ENCODE measurements around the gene LRRC34. TPM values are rescaled to one million over a fixed set of nuclear protein-coding genes. Genes with fewer than 3 reads are reported as not detected.

LRRC34 gene
- total RNA-seq, 1 donor from 2014 or later, result 2.8 TPM

GRCh38 chr3:169836078-169836941 is 23.6 kb upstream of the LRRC34 start:
- H3K27me3 Mint-ChIP-seq (ENCODE audit: insufficient read depth), result peaks cover 13% of the 10 kb centered on the region
- no peak overlapping the region for H3K4me3 Mint-ChIP-seq
- no peaks in the 10 kb centered on the region for H3K4me1 Mint-ChIP-seq (ENCODE audit: low read depth)
- H3K27ac Mint-ChIP-seq, result no peak overlapping the region
- intact Hi-C loops (cut with micrococcal nuclease), result no loop called here
- no peaks in the 10 kb centered on the region for H3K9me3 Mint-ChIP-seq
- H3K36me3 Mint-ChIP-seq (ENCODE audit: low read depth), result no peaks in the 10 kb centered on the region
- no peak for DNase-seq (ENCODE audit: low spot score)

GRCh38 chr3:169835533-169835932 is 22.8 kb upstream of the LRRC34 start:
- Mint-ChIP-seq H3K36me3 (ENCODE audit: low read depth) (no peaks in the 10 kb centered on the region), H3K27ac (no peak overlapping the region), H3K4me1 (ENCODE audit: low read depth) (no peaks in the 10 kb centered on the region), H3K9me3 (no peaks in the 10 kb centered on the region), H3K27me3 (ENCODE audit: insufficient read depth) (peaks cover 10% of the 10 kb centered on the region), H3K4me3 (no peak overlapping the region)
- no peak for DNase-seq (ENCODE audit: low spot score)
- intact Hi-C loops (cut with micrococcal nuclease), result no loop called here

DNA sequence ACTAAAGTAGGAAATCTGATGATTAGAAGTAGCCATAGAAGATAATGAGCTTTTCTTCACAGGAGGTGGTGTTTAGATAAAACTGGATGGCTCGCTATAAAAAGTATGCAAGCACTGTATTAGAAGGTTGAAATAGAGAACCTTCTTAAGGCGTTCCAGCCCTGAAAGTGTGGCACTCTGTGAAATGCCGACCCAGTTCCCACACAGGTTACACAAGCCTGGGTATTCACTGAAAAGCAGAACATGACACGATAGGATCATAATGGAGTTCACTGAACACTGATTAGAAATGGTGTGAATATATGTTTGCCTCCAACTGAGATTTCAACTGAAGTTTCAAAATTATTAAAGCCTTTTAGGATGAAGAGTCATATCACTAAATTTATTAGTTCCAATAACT is 15.0 kb upstream of the LRRC34 start:
- no peak overlapping the region for H3K27ac Mint-ChIP-seq
- H3K36me3 Mint-ChIP-seq (ENCODE audit: low read depth), result no peaks in the 10 kb centered on the region
- no peak overlapping the region for H3K4me3 Mint-ChIP-seq
- no peaks in the 10 kb centered on the region for H3K4me1 Mint-ChIP-seq (ENCODE audit: low read depth)
- peaks cover 5% of the 10 kb centered on the region for H3K27me3 Mint-ChIP-seq (ENCODE audit: insufficient read depth)
- intact Hi-C loops (cut with micrococcal nuclease), result no loop called here
- DNase-seq (ENCODE audit: low spot score), result no peak
- H3K9me3 Mint-ChIP-seq, result no peaks in the 10 kb centered on the region

DNA sequence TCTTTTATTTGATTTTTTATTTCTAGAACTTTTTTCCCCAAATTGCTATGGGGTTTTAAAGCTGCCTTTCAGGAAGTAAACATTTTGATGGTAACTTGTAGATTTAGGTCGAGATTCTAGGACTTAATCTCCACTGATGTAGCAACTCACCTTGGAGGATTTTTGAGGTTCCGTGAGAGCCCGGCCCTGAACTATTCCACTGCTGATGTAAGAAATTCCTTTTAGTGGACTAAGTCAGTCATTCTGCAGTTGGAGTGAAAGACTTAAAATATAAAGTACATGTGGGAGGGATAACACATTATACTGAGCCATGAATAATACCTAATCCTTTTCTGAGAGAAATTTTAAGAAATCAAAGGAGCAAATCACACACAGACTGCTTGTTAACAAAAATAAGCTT is 12.6 kb upstream of the LRRC34 start:
- H3K27ac Mint-ChIP-seq, result no peak overlapping the region
- no peaks in the 10 kb centered on the region for H3K36me3 Mint-ChIP-seq (ENCODE audit: low read depth)
- H3K9me3 Mint-ChIP-seq, result no peaks in the 10 kb centered on the region
- DNase-seq (ENCODE audit: low spot score), result no peak
- intact Hi-C loops (cut with micrococcal nuclease), result no loop called here
- H3K4me3 Mint-ChIP-seq, result no peak overlapping the region
- no peaks in the 10 kb centered on the region for H3K4me1 Mint-ChIP-seq (ENCODE audit: low read depth)
- peaks cover 7% of the 10 kb centered on the region for H3K27me3 Mint-ChIP-seq (ENCODE audit: insufficient read depth)

DNA sequence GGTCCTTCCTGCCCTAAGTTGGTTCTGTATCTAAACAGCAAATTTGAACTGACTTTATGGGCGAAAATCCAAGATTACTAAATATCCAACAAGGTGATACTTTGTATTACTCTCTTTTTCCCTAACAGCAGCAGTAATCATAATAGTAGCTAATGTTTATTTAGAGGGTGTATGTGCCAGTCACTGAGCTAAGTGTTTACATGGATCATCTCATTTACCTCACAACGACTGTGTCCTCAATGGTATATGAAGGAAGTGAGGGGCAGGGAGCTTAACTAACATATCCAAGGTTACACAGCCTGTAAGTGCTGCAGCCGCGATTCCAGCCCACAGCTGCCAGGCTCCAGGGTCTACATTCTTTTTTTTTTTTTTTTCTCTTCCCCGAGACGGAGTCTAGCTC is 10.3 kb upstream of the LRRC34 start:
- intact Hi-C loops (cut with micrococcal nuclease), result no loop called here
- Mint-ChIP-seq H3K4me3 (no peak overlapping the region), H3K27ac (no peak overlapping the region), H3K9me3 (no peaks in the 10 kb centered on the region), H3K36me3 (ENCODE audit: low read depth) (no peaks in the 10 kb centered on the region), H3K27me3 (ENCODE audit: insufficient read depth) (peaks cover 24% of the 10 kb centered on the region), H3K4me1 (ENCODE audit: low read depth) (no peaks in the 10 kb centered on the region)
- no peak for DNase-seq (ENCODE audit: low spot score)

DNA sequence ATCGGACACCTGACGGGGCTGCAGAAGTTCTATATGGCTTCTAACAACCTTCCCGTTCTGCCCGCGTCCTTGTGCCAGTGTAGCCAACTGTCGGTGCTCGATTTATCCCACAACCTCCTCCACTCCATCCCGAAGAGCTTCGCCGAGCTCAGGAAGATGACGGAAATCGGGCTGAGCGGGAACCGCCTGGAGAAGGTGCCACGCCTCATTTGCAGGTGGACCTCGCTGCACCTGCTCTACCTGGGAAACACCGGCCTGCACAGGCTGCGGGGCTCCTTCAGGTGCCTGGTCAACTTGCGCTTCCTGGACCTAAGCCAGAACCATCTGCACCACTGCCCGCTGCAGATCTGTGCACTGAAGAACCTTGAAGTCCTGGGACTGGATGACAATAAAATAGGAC is 9.8 kb upstream of the LRRC34 start:
- intact Hi-C loops (cut with micrococcal nuclease), result no loop called here
- Mint-ChIP-seq H3K9me3 (no peaks in the 10 kb centered on the region), H3K4me3 (no peak overlapping the region), H3K27me3 (ENCODE audit: insufficient read depth) (peaks cover 27% of the 10 kb centered on the region), H3K27ac (no peak overlapping the region), H3K4me1 (ENCODE audit: low read depth) (no peaks in the 10 kb centered on the region), H3K36me3 (ENCODE audit: low read depth) (no peaks in the 10 kb centered on the region)
- DNase-seq (ENCODE audit: low spot score), result no peak

DNA sequence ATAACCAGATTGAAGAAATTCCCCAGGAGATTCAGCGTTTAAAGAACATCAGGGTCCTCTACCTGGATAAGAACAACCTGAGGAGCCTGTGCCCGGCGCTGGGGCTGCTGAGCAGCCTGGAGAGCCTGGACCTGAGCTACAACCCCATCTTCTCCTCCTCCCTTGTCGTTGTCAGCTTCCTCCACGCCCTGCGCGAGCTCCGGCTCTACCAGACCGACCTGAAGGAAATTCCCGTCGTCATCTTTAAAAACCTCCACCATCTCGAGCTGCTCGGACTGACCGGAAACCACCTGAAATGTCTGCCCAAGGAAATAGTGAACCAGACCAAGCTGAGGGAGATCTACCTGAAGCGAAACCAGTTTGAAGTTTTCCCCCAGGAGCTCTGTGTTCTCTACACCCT is 9.4 kb upstream of the LRRC34 start:
- Mint-ChIP-seq H3K9me3 (no peaks in the 10 kb centered on the region), H3K36me3 (ENCODE audit: low read depth) (no peaks in the 10 kb centered on the region), H3K4me3 (no peak overlapping the region), H3K4me1 (ENCODE audit: low read depth) (no peaks in the 10 kb centered on the region), H3K27me3 (ENCODE audit: insufficient read depth) (peaks cover 28% of the 10 kb centered on the region), H3K27ac (no peak overlapping the region)
- DNase-seq (ENCODE audit: low spot score), result no peak
- intact Hi-C loops (cut with micrococcal nuclease), result no loop called here

DNA sequence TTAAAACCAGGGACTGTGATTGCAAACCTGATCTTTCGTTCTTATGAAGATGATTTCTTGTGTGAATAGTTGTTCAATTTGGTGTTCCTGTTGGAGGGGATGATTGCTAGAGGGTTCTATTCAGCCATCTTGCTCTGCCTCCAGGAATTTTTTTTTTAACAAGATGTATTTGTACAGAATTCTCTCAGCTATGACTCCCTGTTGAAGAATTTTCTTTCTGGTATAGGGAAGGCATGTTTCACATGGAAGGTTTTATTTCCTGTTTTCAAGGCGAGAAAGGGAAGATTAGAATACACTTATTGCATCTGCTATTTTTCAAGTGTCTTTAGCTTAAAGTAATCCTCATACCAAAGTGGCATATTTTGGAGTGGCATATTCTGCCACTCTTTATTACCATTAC is 5.6 kb upstream of the LRRC34 start:
- Mint-ChIP-seq H3K36me3 (ENCODE audit: low read depth) (peaks cover 8% of the 10 kb centered on the region), H3K4me1 (ENCODE audit: low read depth) (peaks cover 14% of the 10 kb centered on the region)
- DNase-seq (ENCODE audit: low spot score), result no peak

DNA sequence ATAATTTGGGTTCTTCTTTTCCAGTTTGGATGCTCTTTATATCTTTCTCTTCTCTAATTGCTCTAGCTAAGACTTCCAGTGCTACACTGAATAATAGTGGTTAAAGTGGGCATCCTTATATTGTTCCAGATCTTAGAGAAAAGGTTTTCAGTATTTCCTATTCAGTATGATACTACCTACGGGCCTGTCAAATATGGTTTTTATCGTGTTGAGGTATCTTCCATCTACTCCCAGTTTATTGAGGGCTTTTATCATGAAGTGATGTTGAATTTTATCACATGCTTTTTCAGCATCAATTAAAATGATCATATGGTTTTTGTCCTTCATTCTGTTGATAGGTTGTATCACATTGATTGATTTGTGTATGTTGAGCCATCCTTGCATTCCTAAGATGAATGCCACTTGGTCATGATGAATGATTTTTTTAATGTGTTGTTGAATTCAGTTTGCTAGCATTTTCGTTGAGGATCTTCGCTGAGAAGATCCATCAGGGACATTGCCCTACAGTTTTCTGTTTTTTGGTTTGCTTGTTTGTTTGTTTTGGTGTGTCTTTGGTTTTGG is 3.0 kb upstream of the LRRC34 start:
- peaks cover 34% of the 10 kb centered on the region for H3K4me1 Mint-ChIP-seq (ENCODE audit: low read depth)
- intact Hi-C loops (cut with micrococcal nuclease), result no loop called here
- no peak overlapping the region for H3K27ac Mint-ChIP-seq
- no peak overlapping the region for H3K4me3 Mint-ChIP-seq
- H3K9me3 Mint-ChIP-seq, result peaks cover 22% of the 10 kb centered on the region
- no peak for DNase-seq (ENCODE audit: low spot score)
- peaks cover 8% of the 10 kb centered on the region for H3K36me3 Mint-ChIP-seq (ENCODE audit: low read depth)
- peaks cover 26% of the 10 kb centered on the region for H3K27me3 Mint-ChIP-seq (ENCODE audit: insufficient read depth)

More for the DNA sequence above, 5.6 kb upstream of the LRRC34 start:
- Mint-ChIP-seq H3K9me3 (peaks cover 22% of the 10 kb centered on the region), H3K27ac (no peak overlapping the region), H3K4me3 (no peak overlapping the region), H3K27me3 (ENCODE audit: insufficient read depth) (peaks cover 28% of the 10 kb centered on the region)
- intact Hi-C loops (cut with micrococcal nuclease), result no loop called here

DNA sequence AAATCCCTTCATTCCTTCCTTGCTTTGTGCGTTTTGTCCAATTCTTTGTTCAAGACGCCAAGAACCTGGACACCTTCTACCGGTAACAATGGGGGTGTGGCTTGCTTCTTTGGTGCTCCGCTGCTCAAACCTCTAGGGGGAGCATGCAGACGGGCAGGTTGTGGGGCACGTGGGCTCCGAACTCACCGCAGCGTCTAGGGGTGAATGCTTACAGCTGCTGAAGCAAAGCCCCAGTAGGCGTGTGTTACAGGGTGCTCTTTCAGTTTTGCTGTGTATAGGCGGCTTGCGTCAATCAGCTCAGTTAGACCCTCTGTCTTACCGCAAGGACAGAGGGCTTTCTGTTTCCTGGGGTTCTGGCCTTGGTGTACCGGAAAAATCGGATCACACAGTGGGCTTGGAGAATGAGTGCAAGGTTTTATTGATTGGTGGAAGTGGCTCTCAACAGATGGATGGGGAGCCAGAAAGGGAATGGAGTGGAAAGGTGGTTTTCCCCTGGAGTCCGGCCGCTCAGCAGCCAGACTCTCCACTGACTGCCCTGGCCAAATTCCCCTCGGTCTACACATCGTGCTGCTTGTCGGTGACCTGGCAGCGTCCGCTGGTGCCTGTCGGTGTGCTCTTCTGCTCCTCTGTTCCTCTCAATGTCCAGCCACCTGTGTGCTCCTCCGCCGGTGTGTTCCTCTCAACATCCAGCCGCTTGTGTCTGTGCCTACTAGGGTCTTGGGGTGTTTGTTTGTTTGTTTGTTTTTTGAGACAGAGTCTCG is 1.2 kb upstream of the LRRC34 start:
- Mint-ChIP-seq H3K4me1 (ENCODE audit: low read depth) (peaks cover 41% of the 10 kb centered on the region), H3K4me3 (peak overlapping the region; percentile 83)
- intact Hi-C loops (cut with micrococcal nuclease), result loop anchor here (1.0 to 5.0 kb wide), 7 partner anchors 41 to 543 kb away; partner anchors contain the start of genes GPR160, MYNN, SKIL and TERC

DNA sequence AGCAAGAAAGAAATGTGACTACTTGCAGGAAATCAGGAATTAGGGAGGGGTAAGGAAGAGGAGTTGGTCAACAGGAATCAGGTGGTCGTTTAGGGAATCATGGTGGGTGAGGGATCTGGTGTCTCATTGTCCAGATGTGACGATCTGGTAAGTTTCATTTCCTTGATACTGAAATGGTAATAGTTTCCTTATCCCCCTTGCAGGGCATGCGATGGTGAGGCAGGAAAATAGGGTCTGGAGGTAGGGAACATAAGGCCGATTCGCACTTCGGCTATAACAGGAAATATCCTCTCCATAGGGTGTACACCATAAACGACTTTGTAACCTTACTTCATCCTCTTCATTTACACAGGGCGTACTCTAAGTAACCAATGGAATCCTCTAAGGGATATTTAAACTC is 574 bp upstream of the LRRC34 start:
- Mint-ChIP-seq H3K4me1 (ENCODE audit: low read depth) (peaks cover 48% of the 10 kb centered on the region), H3K4me3 (peak overlapping the region; percentile 83), H3K27me3 (ENCODE audit: insufficient read depth) (peaks cover 12% of the 10 kb centered on the region), H3K27ac (peak overlapping the region; percentile 87), H3K36me3 (ENCODE audit: low read depth) (peaks cover 10% of the 10 kb centered on the region), H3K9me3 (peaks cover 22% of the 10 kb centered on the region)
- intact Hi-C loops (cut with micrococcal nuclease), result loop anchor here (1.0 to 5.0 kb wide), 7 partner anchors 40 to 544 kb away; partner anchors contain the start of genes GPR160, MYNN, SKIL and TERC
- no peak for DNase-seq (ENCODE audit: low spot score)

More for the DNA sequence above, 1.2 kb upstream of the LRRC34 start:
- peaks cover 22% of the 10 kb centered on the region for H3K9me3 Mint-ChIP-seq
- peak overlapping the region; percentile 87 for H3K27ac Mint-ChIP-seq
- peak; percentile 71 for DNase-seq (ENCODE audit: low spot score)
- H3K27me3 Mint-ChIP-seq (ENCODE audit: insufficient read depth), result peaks cover 17% of the 10 kb centered on the region
- peaks cover 8% of the 10 kb centered on the region for H3K36me3 Mint-ChIP-seq (ENCODE audit: low read depth)

DNA sequence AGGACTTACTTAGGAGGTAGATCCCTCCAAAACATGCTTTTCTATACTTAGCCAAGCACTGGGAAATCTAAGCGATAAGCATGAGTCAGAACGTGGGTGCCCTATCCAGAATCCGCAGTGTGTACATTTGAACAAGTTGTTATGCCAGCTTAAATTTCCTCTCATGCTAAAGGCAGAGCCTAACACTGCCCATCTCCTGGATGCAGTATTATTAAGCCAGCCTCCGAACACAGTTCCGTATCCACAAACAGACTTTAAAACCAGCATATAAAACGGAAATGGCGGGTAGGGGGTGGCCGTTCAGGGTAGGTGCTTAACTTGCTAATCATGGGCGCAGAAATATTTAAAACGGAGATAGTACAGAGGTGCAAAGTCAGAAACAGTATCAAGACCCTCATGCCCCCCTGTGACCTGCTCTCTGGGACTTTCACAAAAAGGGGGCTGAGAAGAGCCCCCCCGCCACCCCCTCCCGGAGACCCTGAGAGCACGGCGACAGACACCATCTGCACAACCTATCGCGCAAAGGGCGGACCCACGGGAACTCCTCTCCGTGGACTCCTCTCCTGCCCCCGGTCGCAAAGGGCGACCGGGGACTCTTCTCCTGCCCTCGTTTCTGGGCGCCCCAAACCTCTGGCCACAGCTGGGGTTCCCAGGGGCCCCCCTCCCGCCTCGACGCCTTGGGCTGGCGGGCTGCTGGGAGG is 923 bp downstream of the LRRC34 start:
- H3K27me3 Mint-ChIP-seq (ENCODE audit: insufficient read depth), result peaks cover 5% of the 10 kb centered on the region
- H3K9me3 Mint-ChIP-seq, result peaks cover 22% of the 10 kb centered on the region
- H3K27ac Mint-ChIP-seq, result peak overlapping the region; percentile 89
- intact Hi-C loops (cut with micrococcal nuclease), result loop anchor here (2.0 to 5.0 kb wide), 3 partner anchors 47 to 246 kb away; partner anchors contain the start of genes GPR160 and TERC
- peaks cover 11% of the 10 kb centered on the region for H3K36me3 Mint-ChIP-seq (ENCODE audit: low read depth)
- peaks cover 49% of the 10 kb centered on the region for H3K4me1 Mint-ChIP-seq (ENCODE audit: low read depth)
- peak overlapping the region; percentile 83 for H3K4me3 Mint-ChIP-seq
- peak; percentile 12 for DNase-seq (ENCODE audit: low spot score)
